Measurements from ENCODE around the gene ZBTB32. TPM values are rescaled to one million over a fixed set of nuclear protein-coding genes. Genes with fewer than 3 reads are reported as not detected.

Gene ZBTB32
- total RNA-seq, 3 donors from 2014 or later, result 0.27 TPM; not detected in 2

GRCh38 chr19:35750167-35750566, 45.8 kb downstream of the ZBTB32 start:
- Histone ChIP-seq H3K4me3 (no peak overlapping the region), H3K9me3 (no peaks in the 10 kb centered on the region), H3K4me1 (ENCODE audit: low read depth) (peaks cover 23% of the 10 kb centered on the region), H3K36me3 (ENCODE audit: low read depth) (peaks cover 7% of the 10 kb centered on the region)
- intact Hi-C loops (cut with DNase I, micrococcal nuclease), result no loop called here
- DNase-seq (no peak), ATAC-seq (no peak)
- TF ChIP-seq, protein P1, sequence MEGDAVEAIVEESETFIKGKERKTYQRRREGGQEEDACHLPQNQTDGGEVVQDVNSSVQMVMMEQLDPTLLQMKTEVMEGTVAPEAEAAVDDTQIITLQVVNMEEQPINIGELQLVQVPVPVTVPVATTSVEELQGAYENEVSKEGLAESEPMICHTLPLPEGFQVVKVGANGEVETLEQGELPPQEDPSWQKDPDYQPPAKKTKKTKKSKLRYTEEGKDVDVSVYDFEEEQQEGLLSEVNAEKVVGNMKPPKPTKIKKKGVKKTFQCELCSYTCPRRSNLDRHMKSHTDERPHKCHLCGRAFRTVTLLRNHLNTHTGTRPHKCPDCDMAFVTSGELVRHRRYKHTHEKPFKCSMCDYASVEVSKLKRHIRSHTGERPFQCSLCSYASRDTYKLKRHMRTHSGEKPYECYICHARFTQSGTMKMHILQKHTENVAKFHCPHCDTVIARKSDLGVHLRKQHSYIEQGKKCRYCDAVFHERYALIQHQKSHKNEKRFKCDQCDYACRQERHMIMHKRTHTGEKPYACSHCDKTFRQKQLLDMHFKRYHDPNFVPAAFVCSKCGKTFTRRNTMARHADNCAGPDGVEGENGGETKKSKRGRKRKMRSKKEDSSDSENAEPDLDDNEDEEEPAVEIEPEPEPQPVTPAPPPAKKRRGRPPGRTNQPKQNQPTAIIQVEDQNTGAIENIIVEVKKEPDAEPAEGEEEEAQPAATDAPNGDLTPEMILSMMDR (IDR thresholded peaks at IDR 0.05), result no peak

DNA sequence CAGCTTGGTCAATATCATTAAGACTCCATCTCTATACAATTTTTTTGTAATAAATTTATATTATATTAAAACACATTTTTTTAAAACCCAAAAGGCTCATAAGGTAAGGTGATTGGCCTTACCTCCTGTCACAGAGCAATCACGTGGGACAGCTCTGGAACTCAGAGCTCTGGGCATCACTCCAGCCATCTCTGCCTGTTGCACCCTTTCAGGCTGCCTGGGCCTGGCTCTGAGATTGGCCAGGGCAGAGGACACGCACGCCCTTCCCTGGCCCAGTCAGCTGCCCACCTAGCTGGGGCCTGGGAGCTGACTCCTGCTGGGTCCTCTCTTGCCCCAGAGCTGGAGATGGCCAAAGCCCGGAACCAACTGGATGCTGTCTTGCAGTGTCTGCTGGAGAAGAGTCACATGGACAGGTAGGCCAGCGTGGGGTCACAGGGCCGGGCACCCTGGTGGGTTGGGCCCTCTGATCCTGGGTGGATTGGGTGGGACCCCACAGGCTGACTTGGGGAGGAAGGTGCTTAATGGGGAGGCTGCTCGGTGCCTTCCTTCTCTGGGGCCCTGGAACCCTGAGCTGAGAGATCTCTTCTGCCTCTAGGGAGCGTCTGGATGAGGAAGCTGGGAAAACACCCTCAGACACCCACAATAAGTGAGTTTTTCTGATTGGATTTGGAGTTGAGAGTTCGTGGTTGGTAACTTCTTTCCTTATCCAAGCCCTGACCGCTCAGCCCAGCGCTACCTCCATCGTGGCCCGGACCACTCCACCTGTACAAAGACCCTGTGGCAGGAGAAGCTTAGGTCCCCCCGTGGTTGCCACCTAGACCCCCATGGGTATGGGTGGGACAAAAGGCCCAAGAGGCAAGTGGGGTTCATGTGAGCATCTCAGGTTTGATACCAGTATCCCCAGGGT, 47.7 kb downstream of the ZBTB32 start:
- H3K4me1 ChIP-seq (ENCODE audit: low read depth), result peaks cover 30% of the 10 kb centered on the region

DNA sequence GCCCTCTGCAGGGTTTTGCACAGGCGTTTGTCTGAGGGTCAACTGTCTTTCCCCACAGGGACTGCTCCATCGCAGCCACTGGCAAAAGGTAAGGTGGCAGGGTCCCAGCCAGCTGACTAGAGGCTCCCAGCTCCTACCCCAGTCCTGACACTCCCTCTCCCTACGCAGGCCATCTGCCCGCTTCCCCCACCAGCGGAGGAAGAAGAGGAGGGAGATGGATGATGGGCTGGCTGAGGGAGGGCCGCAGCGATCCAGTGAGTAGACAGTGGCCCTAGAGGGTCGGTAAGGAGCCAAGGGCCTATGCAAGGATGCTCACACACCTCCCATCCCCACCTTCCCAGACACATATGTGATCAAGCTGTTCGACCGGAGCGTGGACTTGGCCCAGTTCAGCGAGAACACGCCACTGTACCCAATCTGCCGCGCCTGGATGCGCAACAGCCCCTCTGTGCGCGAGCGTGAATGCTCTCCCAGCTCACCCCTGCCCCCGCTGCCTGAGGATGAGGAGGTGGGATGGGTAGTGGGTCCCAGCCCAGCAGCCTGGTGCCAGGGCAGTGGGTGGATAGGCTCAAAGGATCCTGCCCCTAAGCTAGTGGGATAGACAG, 48.5 kb downstream of the ZBTB32 start:
- peaks cover 7% of the 10 kb centered on the region for H3K36me3 ChIP-seq (ENCODE audit: low read depth)
- TF ChIP-seq, protein P1 (IDR thresholded peaks at IDR 0.05), result no peak
- intact Hi-C loops (cut with DNase I, micrococcal nuclease), result no loop called here
- no peak overlapping the region for H3K4me3 ChIP-seq
- DNase-seq (no peak), ATAC-seq (no peak)
- H3K9me3 ChIP-seq, result no peaks in the 10 kb centered on the region
- peaks cover 35% of the 10 kb centered on the region for H3K4me1 ChIP-seq (ENCODE audit: low read depth)

More for the DNA sequence above, 47.7 kb downstream of the ZBTB32 start:
- Histone ChIP-seq H3K9me3 (no peaks in the 10 kb centered on the region), H3K4me3 (no peak overlapping the region), H3K36me3 (ENCODE audit: low read depth) (peaks cover 7% of the 10 kb centered on the region)
- intact Hi-C loops (cut with DNase I, micrococcal nuclease), result no loop called here
- TF ChIP-seq, protein P1 (IDR thresholded peaks at IDR 0.05), result no peak
- no peak for DNase-seq
- ATAC-seq, result no peak

GRCh38 chr19:35753634-35754369, 49.4 kb downstream of the ZBTB32 start:
- TF ChIP-seq, protein P1 (IDR thresholded peaks at IDR 0.05), result no peak
- DNase-seq (no peak), ATAC-seq (no peak)
- H3K4me3 ChIP-seq, result no peak overlapping the region
- H3K9me3 ChIP-seq, result no peaks in the 10 kb centered on the region
- intact Hi-C loops (cut with DNase I, micrococcal nuclease), result no loop called here
- peaks cover 7% of the 10 kb centered on the region for H3K36me3 ChIP-seq (ENCODE audit: low read depth)
- H3K4me1 ChIP-seq (ENCODE audit: low read depth), result peaks cover 39% of the 10 kb centered on the region

- peaks cover 7% of the 10 kb centered on the region for H3K36me3 ChIP-seq (ENCODE audit: low read depth)
Observed at GRCh38 chr19:35754370-35755130, 50.2 kb downstream of the ZBTB32 start.

More at GRCh38 chr19:35754370-35755130, 50.2 kb downstream of the ZBTB32 start:
- intact Hi-C loops (cut with DNase I, micrococcal nuclease), result no loop called here
- Histone ChIP-seq H3K4me3 (no peak overlapping the region), H3K4me1 (ENCODE audit: low read depth) (peaks cover 35% of the 10 kb centered on the region), H3K9me3 (no peaks in the 10 kb centered on the region)
- TF ChIP-seq, protein P1 (IDR thresholded peaks at IDR 0.05), result no peak
- DNase-seq (no peak), ATAC-seq (no peak)

Measured in mucosa of descending colon (tissue), 3 donors.